K562 (cell line): ENCODE measurements around the gene SYF2. TPM values are rescaled to one million over a fixed set of nuclear protein-coding genes. Genes with fewer than 3 reads are reported as not detected.

Source experiments
- ATAC-seq: fragments of 200-7000 bp; cut with Tn5 transposase; 3 replicates; pipeline ENCODE4 v1.9.1; 2020; ENCODE audit warnings: moderate library complexity
- BruUV-seq: library from RNA; stranded (reverse); fragments of 400-500 nt; replicated peaks from 2 replicates; lab custom pipeline; 2021; lab: Mats Ljungman, UMichigan
- CTCF ChIA-PET: fragments of 300-600 bp; formaldehyde crosslinking; extraction: SDS; loops from one replicate; lab custom pipeline; 2021; ENCODE audit warnings: low intra/inter-chr PET ratio; lab: Yijun Ruan, JAX
- POLR2A ChIA-PET: fragments of 300-600, 350-650 bp; sonication (Branson Sonifier 250); formaldehyde crosslinking; extraction: SDS; loops from one replicate; lab custom pipeline; 2021; ENCODE audit warnings: antibody characterized with exemption, inconsistent platforms; lab: Yijun Ruan, JAX
- DNase-seq, 4 experiments: peaks; one replicate each; pipeline versions ENCODE4 v3.0.0 to v3.0.0-alpha.2; 2011 to 2018; ENCODE audit warnings: low spot score in 3 of 4, mixed read lengths in 3 of 4; ENCODE audit errors: extremely low read depth in 1 of 4
- FAIRE-seq: peaks from 2 replicates; lab custom pipeline; 2011; peaks lifted over from hg19 to GRCh38; lab: Jason Lieb, UNC
- H2AFZ ChIP-seq: 2 replicates; pipeline ENCODE4 v1.6.0; 2011; ENCODE audit warnings: low read depth, low read length, control low read depth, inconsistent platforms
- H3K27ac ChIP-seq: fragments of 200-600 bp; 3 replicates; pipeline ENCODE4 v1.8.0; 2011; ENCODE audit warnings: low read depth, mild to moderate bottlenecking, control low read depth, inconsistent platforms, low read length, moderate library complexity, mixed read lengths; ENCODE audit errors: extremely low read depth
- H3K27me3 ChIP-seq, 2 experiments: fragments of 300-600 bp in 1 of 2; 2 replicates in 1 of 2; 3 replicates in 1 of 2; pipeline versions ENCODE4 v1.6.0 to v1.8.0; 2011; ENCODE audit warnings: inconsistent platforms in 2 of 2, low read length in 2 of 2, mild to moderate bottlenecking in 1 of 2, mixed read lengths in 1 of 2, moderate library complexity in 1 of 2; ENCODE audit not compliant: control insufficient read depth in 2 of 2, insufficient read depth in 2 of 2
- H3K36me3 ChIP-seq: fragments of 300-600 bp; 3 replicates; pipeline ENCODE4 v1.8.0; 2011; ENCODE audit warnings: mild to moderate bottlenecking, low read length, inconsistent platforms; ENCODE audit not compliant: control insufficient read depth, insufficient read depth
- H3K4me1 ChIP-seq, 2 experiments: fragments of 200-600 bp in 1 of 2; replicated peaks in 1 of 2; 2 replicates in 1 of 2; 3 replicates in 1 of 2; pipeline versions ENCODE4 v1.5.1 to v1.8.0; 2011; ENCODE audit warnings: inconsistent platforms in 2 of 2, low read length in 2 of 2, mild to moderate bottlenecking in 1 of 2, mixed read lengths in 1 of 2, moderate library complexity in 1 of 2; ENCODE audit not compliant: control insufficient read depth in 2 of 2, insufficient read depth in 2 of 2
- H3K4me2 ChIP-seq: 2 replicates; pipeline ENCODE4 v1.6.1; 2011; ENCODE audit warnings: low read length, control low read depth, inconsistent platforms, mixed read lengths; ENCODE audit not compliant: insufficient read depth
- H3K4me3 ChIP-seq: fragments of 200-600 bp; sonication (generic), shearing (Covaris generic); 2 replicates; pipeline ENCODE4 v1.5.1; 2016; ENCODE audit warnings: control low read depth, inconsistent platforms
- H3K79me2 ChIP-seq: fragments of 200-600 bp; 3 replicates; pipeline ENCODE4 v1.8.0; 2011; ENCODE audit warnings: low read length, inconsistent platforms; ENCODE audit not compliant: control insufficient read depth, insufficient read depth
- H3K9ac ChIP-seq, 2 experiments: 2 replicates each; pipeline versions ENCODE4 v1.6.0 to v1.6.1; 2011; ENCODE audit warnings: low read depth in 2 of 2, low read length in 2 of 2, control low read depth in 1 of 2, inconsistent platforms in 1 of 2, mild to moderate bottlenecking in 1 of 2, mixed read lengths in 1 of 2; ENCODE audit not compliant: insufficient read depth in 1 of 2
- H3K9me1 ChIP-seq: one replicate; pipeline ENCODE4 v1.6.0; 2011; ENCODE audit warnings: inconsistent platforms, mild to moderate bottlenecking, low read length, moderate library complexity; ENCODE audit not compliant: control insufficient read depth, insufficient read depth
- H3K9me3 ChIP-seq: replicated peaks from 2 replicates; pipeline ENCODE4 v1.5.1; 2011; ENCODE audit warnings: low read depth, low read length, inconsistent platforms; ENCODE audit not compliant: control insufficient read depth, insufficient read depth
- H4K20me1 ChIP-seq: replicated peaks from 2 replicates; pipeline ENCODE4 v1.6.1; 2011; ENCODE audit warnings: low read length, inconsistent platforms, mixed read lengths; ENCODE audit not compliant: control insufficient read depth, insufficient read depth
- ARNT ChIP-seq, 2 experiments: fragments of 450-650 bp; IDR thresholded peaks; 2 replicates each; pipeline ENCODE4 v1.6.1; 2016; ENCODE audit warnings: mild to moderate bottlenecking in 1 of 2
- ERF ChIP-seq: fragments of 450-650 bp; formaldehyde crosslinking; IDR thresholded peaks from 2 replicates; pipeline ENCODE4 v1.4.0; 2020; ENCODE audit warnings: mild to moderate bottlenecking, mixed read lengths
- ETS2 ChIP-seq: IDR thresholded peaks from 2 replicates; pipeline ENCODE4 v1.6.1; 2016; ENCODE audit warnings: borderline replicate concordance, missing genetic modification characterization, mild to moderate bottlenecking, moderate library complexity, missing compliant biosample characterization; ENCODE audit not compliant: poor library complexity, severe bottlenecking
- FOXA1 ChIP-seq: fragments of 450-650 bp; IDR thresholded peaks from 2 replicates; pipeline ENCODE4 v1.6.1; 2016; ENCODE audit warnings: mild to moderate bottlenecking, borderline replicate concordance
- KAT7 ChIP-seq: sonication (generic); formaldehyde crosslinking; IDR thresholded peaks from 2 replicates; pipeline ENCODE4 v1.8.0; 2022; ENCODE audit warnings: missing genetic modification reagents, mild to moderate bottlenecking, borderline replicate concordance
- POLR2G ChIP-seq: fragments of 200-400 bp; formaldehyde crosslinking; IDR thresholded peaks from 2 replicates; pipeline ENCODE4 v1.6.1; 2017; ENCODE audit warnings: low read depth, mild to moderate bottlenecking, antibody characterized with exemption, low read length, moderate library complexity
- PURB ChIP-seq: sonication (generic); formaldehyde crosslinking; IDR thresholded peaks from 2 replicates; pipeline ENCODE4 v1.9.0; 2021; ENCODE audit warnings: low read depth, mild to moderate bottlenecking, missing genetic modification reagents
- RBM25 ChIP-seq: fragments of 200-400 bp; formaldehyde crosslinking; IDR thresholded peaks from 2 replicates; pipeline ENCODE4 v1.6.1; 2018; ENCODE audit warnings: low read length, low read depth, moderate library complexity; ENCODE audit not compliant: severe bottlenecking
- SREBF1 ChIP-seq: fragments of 150-350 bp; IDR thresholded peaks from 2 replicates; pipeline ENCODE4 v1.6.1; 2014; ENCODE audit warnings: antibody characterized with exemption, low read depth, low read length, borderline replicate concordance
- ZNF212 ChIP-seq: fragments of 450-650 bp; formaldehyde crosslinking; IDR thresholded peaks from 2 replicates; pipeline ENCODE4 v1.4.0; 2020; ENCODE audit warnings: mild to moderate bottlenecking
- ZNF408 ChIP-seq: fragments of 250-450 bp; sonication (Bioruptor Pico); IDR thresholded peaks from 2 replicates; pipeline ENCODE4 v1.4.0; 2020; ENCODE audit warnings: low read depth, mild to moderate bottlenecking, moderate library complexity
- ZNF507 ChIP-seq: conservative IDR thresholded peaks from 2 replicates; pipeline ENCODE4 v1.6.1; 2017; ENCODE audit warnings: missing genetic modification characterization, missing compliant biosample characterization
- ZNF511 ChIP-seq: sonication (generic); formaldehyde crosslinking; IDR thresholded peaks from 2 replicates; pipeline ENCODE4 v1.8.0; 2022; ENCODE audit warnings: mild to moderate bottlenecking, missing genetic modification reagents
- WGBS: fragments of 100-300 bp; shearing (Covaris generic); methylation state at CpG from one replicate; pipeline ENCODE4 v1.1.6; 2016; ENCODE audit warnings: low coverage, mixed read lengths; ENCODE audit not compliant: insufficient coverage; ENCODE audit errors: missing lambda C conversion rate; 5-methylcytosine and 5-hydroxymethylcytosine counted together
- in situ Hi-C: fragments of 300-500 bp; cut with MboI; formaldehyde crosslinking; loops from 4 replicates; pipeline ENCODE4 v1.15.0; 2018; ENCODE audit warnings: inconsistent platforms, mixed read lengths
- intact Hi-C: fragments of 100-400 bp; cut with micrococcal nuclease; formaldehyde crosslinking; loops from 2 replicates; pipeline ENCODE4 v1.14.2; 2022
- polyA plus RNA-seq, 8 experiments: library from polyadenylated mRNA; depleted of rRNA in 4 of 8; stranded (reverse) in 5 of 8; unstranded in 3 of 8; fragments of >200 nt; fragmentation: Nextera tagmentation in 2 of 8; fragmentation: Illumina TruSeq in 1 of 8; extraction: Ambion mirVana in 2 of 8; extraction: Trizol in 1 of 8; gene quantifications; 2 replicates each; pipeline versions ENCODE4 v1.2.1 to v1.2.3, GENCODE V29; 2011 to 2014; ENCODE audit warnings: inconsistent platforms in 1 of 8, missing spikeins in 1 of 8
- total RNA-seq, 7 experiments: library from RNA; depleted of rRNA in 6 of 7; stranded (reverse); fragments of >200 nt in 6 of 7; fragmentation: Illumina TruSeq in 2 of 7; extraction: Trizol in 2 of 7; gene quantifications; 2 replicates each; pipeline versions ENCODE4 v1.2.1 to v1.2.3, GENCODE V29; 2011 to 2021; ENCODE audit warnings: low replicate concordance in 1 of 7

SYF2 gene
- total and polyA plus RNA-seq, 9 of the 15 experiments (the other 6 are each of a cell fraction or from before 2014, with no cell fraction given) = 20.9 to 69.0 (median 43.2) TPM

- DNase-seq (no peak), ATAC-seq (no peak), FAIRE-seq (no peak)
- POLR2A ChIA-PET = no interaction called here
- in situ Hi-C loops = no loop called here
- TF ChIP-seq ZNF511 (CRISPR knock-in tag) (no peak), RBM25 (no peak), ARNT (IDR thresholded peaks at IDR 0.05) (no peak)
- CTCF ChIA-PET = no interaction called here
- H3K4me2 ChIP-seq = no peak overlapping the region
- no peak overlapping the region for H3K9ac ChIP-seq
- no peak overlapping the region for H3K4me3 ChIP-seq
- H3K4me1 ChIP-seq = no peaks in the 10 kb centered on the region
- no peaks in the 10 kb centered on the region for H3K36me3 ChIP-seq
- no peaks in the 10 kb centered on the region for H3K79me2 ChIP-seq
- H3K9me3 ChIP-seq = no peaks in the 10 kb centered on the region
- BruUV-seq = no TSS peak
- no peak overlapping the region for H3K27ac ChIP-seq
- peaks cover 21 to 43% of the 10 kb centered on the region in 2 experiments; a peak in 4 of 5 replicates for H3K27me3 ChIP-seq
- H2AFZ ChIP-seq = no peak overlapping the region
- 1% methylated on average over 13 of the region's 13 CpGs for WGBS
- H4K20me1 ChIP-seq = no peaks in the 10 kb centered on the region
- intact Hi-C loops = no loop called here
- no peaks in the 10 kb centered on the region for H3K9me1 ChIP-seq
These were observed 57.3 kb downstream of the SYF2 start for GRCh38 chr1:25174730-25175612.

DNA sequence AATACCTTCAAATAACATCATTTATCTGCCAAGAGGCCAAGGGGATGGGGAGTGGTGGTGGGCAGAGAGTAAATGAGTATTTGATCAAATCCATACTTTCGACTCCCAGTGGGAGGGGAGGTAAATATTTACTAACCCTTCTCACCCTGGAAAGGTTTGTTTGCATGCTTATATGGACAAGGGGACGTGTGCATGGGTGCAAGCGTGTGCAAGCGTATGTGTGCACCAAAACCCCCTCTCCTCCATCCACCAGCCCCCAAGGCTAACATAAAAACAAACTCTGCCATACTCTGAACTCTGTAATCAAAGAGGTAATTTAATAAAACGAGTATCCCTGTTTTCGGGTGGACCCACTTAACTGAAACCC, 58.0 kb downstream of the SYF2 start:
- intact Hi-C loops (no loop called here), in situ Hi-C loops (no loop called here)
- no peaks in the 10 kb centered on the region for H3K9me1 ChIP-seq
- no peak for FAIRE-seq
- no peaks in the 10 kb centered on the region for H3K9me3 ChIP-seq
- no peak overlapping the region for H2AFZ ChIP-seq
- no peak overlapping the region for H3K4me3 ChIP-seq
- H3K4me2 ChIP-seq = no peak overlapping the region
- H3K4me1 ChIP-seq = no peaks in the 10 kb centered on the region
- CTCF ChIA-PET = no interaction called here
- H3K79me2 ChIP-seq = no peaks in the 10 kb centered on the region
- no peak overlapping the region for H3K9ac ChIP-seq
- peaks cover 21 to 47% of the 10 kb centered on the region in 2 experiments; a peak in 4 of 5 replicates for H3K27me3 ChIP-seq
- POLR2A ChIA-PET = no interaction called here
- no peak for TF ChIP-seq ERF (CRISPR knock-in tag)
- no peak for TF ChIP-seq ZNF408 (CRISPR knock-in tag)
- no peak for TF ChIP-seq ETS2 (tag)
- TF ChIP-seq FOXA1 = no peak
- TF ChIP-seq POLR2G = no peak
- TF ChIP-seq SREBF1 = no peak
- no peak for TF ChIP-seq ZNF507
- TF ChIP-seq PURB = no peak
- no peak for TF ChIP-seq KAT7 (CRISPR knock-in tag)
- no peak for TF ChIP-seq ZNF212 (CRISPR knock-in tag)
- TF ChIP-seq, all 486 proteins: peak for 0
- BruUV-seq = no TSS peak
- ATAC-seq (no peak), DNase-seq (no peak)
- no peaks in the 10 kb centered on the region for H4K20me1 ChIP-seq
- no peaks in the 10 kb centered on the region for H3K36me3 ChIP-seq
- H3K27ac ChIP-seq = no peak overlapping the region
- WGBS = 2% methylated on average over 6 of the region's 6 CpGs
